Measurements from ENCODE around the gene ZNF433.
A peak's percentile ranks its signal among the peaks of the same experiment; 100 is the strongest.

ZNF433 gene

GRCh38 chr19:11986754-11987153, 48.7 kb downstream of the ZNF433 start:
- H3K27ac ChIP-seq, result no peak overlapping the region
- TF ChIP-seq CTCF (IDR thresholded peaks at IDR 0.05), result no peak
- TF ChIP-seq ZFX (IDR thresholded peaks at IDR 0.05; ENCODE audit: borderline replicate concordance), result no peak

- no peak overlapping the region for H3K27ac ChIP-seq
- TF ChIP-seq CTCF (IDR thresholded peaks at IDR 0.05) (peak; percentile 38), ZFX (IDR thresholded peaks at IDR 0.05; ENCODE audit: borderline replicate concordance) (no peak)
Measured at GRCh38 chr19:11984986-11985385, 50.5 kb downstream of the ZNF433 start.

- H3K27ac ChIP-seq, result no peak overlapping the region
- TF ChIP-seq ZFX (IDR thresholded peaks at IDR 0.05; ENCODE audit: borderline replicate concordance), result no peak
- TF ChIP-seq CTCF (IDR thresholded peaks at IDR 0.05), result no peak
Measured at GRCh38 chr19:11982526-11982925, 53.0 kb downstream of the ZNF433 start.

GRCh38 chr19:11979527-11979926, 56.0 kb downstream of the ZNF433 start:
- TF ChIP-seq ZFX (IDR thresholded peaks at IDR 0.05; ENCODE audit: borderline replicate concordance) (no peak), CTCF (IDR thresholded peaks at IDR 0.05) (no peak)
- no peak overlapping the region for H3K27ac ChIP-seq

- no peak for TF ChIP-seq ZFX (IDR thresholded peaks at IDR 0.05; ENCODE audit: borderline replicate concordance)
- TF ChIP-seq CTCF (IDR thresholded peaks at IDR 0.05), result no peak
Measured at GRCh38 chr19:11978492-11979100, 56.9 kb downstream of the ZNF433 start.

GRCh38 chr19:11973019-11973810, 62.3 kb downstream of the ZNF433 start:
- no peak for TF ChIP-seq ZFX (IDR thresholded peaks at IDR 0.05; ENCODE audit: borderline replicate concordance)
- TF ChIP-seq CTCF (IDR thresholded peaks at IDR 0.05), result no peak
- no peak overlapping the region for H3K27ac ChIP-seq

More at GRCh38 chr19:11978492-11979100, 56.9 kb downstream of the ZNF433 start:
- H3K27ac ChIP-seq, result no peak overlapping the region

- no peak for TF ChIP-seq ZFX (IDR thresholded peaks at IDR 0.05; ENCODE audit: borderline replicate concordance)
- no peak for TF ChIP-seq CTCF (IDR thresholded peaks at IDR 0.05)
- H3K27ac ChIP-seq, result no peak overlapping the region
Measured at GRCh38 chr19:11971041-11971440, 64.4 kb downstream of the ZNF433 start.

All from 22Rv1 (cell line).